ENCODE data around the gene EPB41.

EPB41 gene

DNA sequence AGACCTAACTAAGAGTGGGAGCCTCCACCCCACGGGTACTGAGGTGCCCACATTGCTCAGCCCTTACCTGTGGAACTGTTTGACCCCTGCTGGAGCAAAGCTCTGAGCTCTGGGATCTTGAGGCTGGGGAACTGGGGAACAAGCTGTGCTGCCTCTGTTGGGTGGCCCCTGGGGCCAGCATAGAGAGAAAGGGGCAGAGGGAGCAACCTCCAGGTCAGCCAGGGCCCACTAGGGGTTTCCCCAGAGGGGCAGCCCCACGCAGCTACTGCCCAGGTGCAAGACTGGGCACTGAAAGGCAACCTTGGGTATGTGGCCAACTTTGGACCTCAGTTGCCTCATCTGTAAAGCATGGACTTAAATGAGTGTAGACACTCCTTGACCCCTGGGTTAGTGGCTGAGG lies 23.5 kb upstream of the EPB41 start:
- DNase-seq (ENCODE audit: low spot score), result no peak
- in situ Hi-C loops (cut with MboI; ENCODE audit: low pct_unique_long_range_greater_than_20kb, low sequenced_read_pairs, unreplicated experiment), result no loop called here
- TF ChIP-seq, protein P1, sequence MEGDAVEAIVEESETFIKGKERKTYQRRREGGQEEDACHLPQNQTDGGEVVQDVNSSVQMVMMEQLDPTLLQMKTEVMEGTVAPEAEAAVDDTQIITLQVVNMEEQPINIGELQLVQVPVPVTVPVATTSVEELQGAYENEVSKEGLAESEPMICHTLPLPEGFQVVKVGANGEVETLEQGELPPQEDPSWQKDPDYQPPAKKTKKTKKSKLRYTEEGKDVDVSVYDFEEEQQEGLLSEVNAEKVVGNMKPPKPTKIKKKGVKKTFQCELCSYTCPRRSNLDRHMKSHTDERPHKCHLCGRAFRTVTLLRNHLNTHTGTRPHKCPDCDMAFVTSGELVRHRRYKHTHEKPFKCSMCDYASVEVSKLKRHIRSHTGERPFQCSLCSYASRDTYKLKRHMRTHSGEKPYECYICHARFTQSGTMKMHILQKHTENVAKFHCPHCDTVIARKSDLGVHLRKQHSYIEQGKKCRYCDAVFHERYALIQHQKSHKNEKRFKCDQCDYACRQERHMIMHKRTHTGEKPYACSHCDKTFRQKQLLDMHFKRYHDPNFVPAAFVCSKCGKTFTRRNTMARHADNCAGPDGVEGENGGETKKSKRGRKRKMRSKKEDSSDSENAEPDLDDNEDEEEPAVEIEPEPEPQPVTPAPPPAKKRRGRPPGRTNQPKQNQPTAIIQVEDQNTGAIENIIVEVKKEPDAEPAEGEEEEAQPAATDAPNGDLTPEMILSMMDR (IDR thresholded peaks at IDR 0.05; ENCODE audit: extremely low read depth, insufficient read depth, missing control alignments), result no peak

DNA sequence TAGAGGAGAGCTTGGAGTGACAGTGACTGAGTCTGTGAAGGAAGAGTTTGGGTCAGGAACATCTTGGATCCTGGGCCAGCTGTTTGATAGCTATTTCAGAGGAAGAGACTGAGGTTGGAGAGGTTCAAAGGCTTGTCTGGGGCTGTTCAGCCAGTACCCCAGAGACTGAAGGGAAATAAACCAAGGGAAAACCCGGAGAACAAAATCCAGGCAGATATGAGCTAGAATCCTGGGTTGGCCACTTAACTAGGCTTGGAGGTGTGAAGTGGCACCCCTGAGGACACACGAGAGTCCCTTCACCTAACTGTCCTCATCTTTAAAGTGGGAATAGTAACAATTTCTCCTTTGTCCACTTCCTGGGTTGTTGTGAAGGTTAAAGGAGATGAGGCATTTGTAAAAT lies 23.1 kb upstream of the EPB41 start:
- in situ Hi-C loops (cut with MboI; ENCODE audit: low pct_unique_long_range_greater_than_20kb, low sequenced_read_pairs, unreplicated experiment), result no loop called here
- DNase-seq (ENCODE audit: low spot score), result no peak
- TF ChIP-seq, protein P1 (IDR thresholded peaks at IDR 0.05; ENCODE audit: extremely low read depth, insufficient read depth, missing control alignments), result no peak

DNA sequence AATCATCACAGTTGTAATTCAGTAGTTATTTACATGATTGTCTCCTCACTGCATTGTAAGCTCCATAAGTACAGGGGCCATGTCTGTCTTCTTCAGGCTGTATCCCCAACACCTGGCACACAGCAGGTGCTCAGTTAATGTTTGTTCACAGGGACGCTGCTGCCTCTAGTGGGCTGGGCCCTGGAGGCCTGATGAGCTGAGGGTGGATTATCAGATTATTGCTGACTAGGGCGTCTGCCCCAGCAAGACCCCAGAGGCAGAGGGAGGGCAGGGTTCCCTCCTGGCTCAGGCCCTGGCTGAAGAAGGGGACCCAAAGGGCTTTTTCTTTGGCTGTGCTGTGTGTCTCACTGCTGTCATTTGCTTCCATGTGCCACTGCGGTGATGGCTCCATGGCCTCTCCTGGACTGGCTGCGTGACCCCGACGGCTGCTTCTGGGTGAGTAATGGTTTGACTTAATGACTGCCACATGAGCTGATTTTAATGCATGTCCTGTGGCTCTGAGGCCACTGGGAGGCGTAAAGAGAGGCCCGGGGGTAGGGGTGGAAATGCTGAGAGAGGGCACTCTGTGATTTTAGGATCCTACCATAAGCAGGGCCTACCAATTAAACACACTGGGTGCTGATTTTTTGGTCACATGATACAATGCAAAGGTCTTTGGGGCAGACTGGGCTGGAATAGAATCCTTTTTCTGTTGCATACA lies 20.8 kb upstream of the EPB41 start:
- no peak for DNase-seq (ENCODE audit: low spot score)
- in situ Hi-C loops (cut with MboI; ENCODE audit: low pct_unique_long_range_greater_than_20kb, low sequenced_read_pairs, unreplicated experiment), result no loop called here
- TF ChIP-seq, protein P1 (IDR thresholded peaks at IDR 0.05; ENCODE audit: extremely low read depth, insufficient read depth, missing control alignments), result peak; percentile 53

- in situ Hi-C loops (cut with MboI; ENCODE audit: low pct_unique_long_range_greater_than_20kb, low sequenced_read_pairs, unreplicated experiment), result no loop called here
- TF ChIP-seq, protein P1 (IDR thresholded peaks at IDR 0.05; ENCODE audit: extremely low read depth, insufficient read depth, missing control alignments), result no peak
- DNase-seq (ENCODE audit: low spot score), result no peak
Observed at GRCh38 chr1:28894785-28895184, 19.6 kb upstream of the EPB41 start.

GRCh38 chr1:28895896-28896608 lies 18.3 kb upstream of the EPB41 start:
- TF ChIP-seq, protein P1 (IDR thresholded peaks at IDR 0.05; ENCODE audit: extremely low read depth, insufficient read depth, missing control alignments), result no peak
- in situ Hi-C loops (cut with MboI; ENCODE audit: low pct_unique_long_range_greater_than_20kb, low sequenced_read_pairs, unreplicated experiment), result no loop called here
- no peak for DNase-seq (ENCODE audit: low spot score)

DNA sequence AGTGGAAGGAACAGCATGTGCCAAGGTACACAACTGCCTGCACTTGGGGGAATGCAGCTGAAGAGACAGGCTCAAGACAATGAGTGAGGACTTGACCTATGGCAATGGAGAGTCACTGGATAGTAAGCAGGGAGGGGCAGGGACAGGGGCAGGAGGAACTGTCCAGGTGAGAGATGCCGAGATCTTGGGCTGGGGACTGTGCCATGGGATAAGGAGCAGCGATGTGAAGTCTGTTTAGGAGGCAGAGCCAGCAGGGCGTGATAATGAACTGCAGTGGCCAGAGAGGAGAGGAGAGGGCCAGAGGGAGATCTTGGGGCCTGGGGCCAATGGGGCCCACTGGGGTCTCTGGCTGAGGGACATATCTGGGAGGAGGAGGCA lies 17.8 kb upstream of the EPB41 start:
- in situ Hi-C loops (cut with MboI; ENCODE audit: low pct_unique_long_range_greater_than_20kb, low sequenced_read_pairs, unreplicated experiment), result no loop called here
- no peak for DNase-seq (ENCODE audit: low spot score)

More for the DNA sequence above, 17.8 kb upstream of the EPB41 start:
- TF ChIP-seq, protein P1 (IDR thresholded peaks at IDR 0.05; ENCODE audit: extremely low read depth, insufficient read depth, missing control alignments), result no peak
